Testis (tissue), 3 donors: ENCODE measurements around the gene PRKCG. TPM values are rescaled to one million over a fixed set of nuclear protein-coding genes. Genes with fewer than 3 reads are reported as not detected.

Experiments used
- DNase-seq: peaks from one replicate; pipeline ENCODE4 v3.0.0-alpha.2; 2019
- H3K27ac ChIP-seq, 2 donors: fragments of 200-600 bp; sonication (generic); one replicate each; pipeline ENCODE4 v1.5.1; 2019
- H3K27me3 ChIP-seq: fragments of 200-600 bp; sonication (generic); one replicate; pipeline ENCODE4 v1.5.1; 2019
- H3K36me3 ChIP-seq: fragments of 200-600 bp; sonication (generic); one replicate; pipeline ENCODE4 v1.5.1; 2017; ENCODE audit warnings: low read depth; ENCODE audit errors: missing control alignments
- H3K4me1 ChIP-seq: fragments of 200-600 bp; sonication (generic); one replicate; pipeline ENCODE4 v1.5.1; 2019
- H3K4me3 ChIP-seq, 2 donors: fragments of 200-600 bp; sonication (generic); one replicate each; pipeline ENCODE4 v1.5.1; 2017 to 2019
- H3K9me3 ChIP-seq: fragments of 200-600 bp; sonication (generic); one replicate; pipeline ENCODE4 v1.5.1; 2017
- CTCF ChIP-seq, 3 experiments: fragments of 450-650 bp in 2 of 3; fragments of 200-600 bp in 1 of 3; sonication (generic) in 1 of 3; IDR thresholded peaks; one replicate each; pipeline ENCODE4 v1.5.1; 2016 to 2019; ENCODE audit warnings: antibody characterized with exemption in 3 of 3, mild to moderate bottlenecking in 2 of 3, moderate library complexity in 1 of 3
- POLR2A ChIP-seq: fragments of 450-650 bp; IDR thresholded peaks from one replicate; pipeline ENCODE4 v1.6.1; 2017; ENCODE audit warnings: antibody characterized with exemption, mild to moderate bottlenecking, moderate library complexity
- WGBS, 2 donors: methylation state at CpG; one replicate each; pipeline ENCODE4 v1.1.5; 2018; 5-methylcytosine and 5-hydroxymethylcytosine counted together
- intact Hi-C: fragments of 100-400 bp; cut with DNase I; formaldehyde crosslinking; loops from one replicate; pipeline ENCODE4 v1.15.1; 2023; ENCODE audit warnings: low total_unique reads
- polyA plus RNA-seq: library from polyadenylated mRNA; stranded (reverse); fragments of 350-450 nt; fragmentation: Illumina TruSeq; extraction: RNeasy Lipid Tissue Mini Kit (QIAGEN cat#74804); gene quantifications from one replicate; pipeline ENCODE4 v1.2.3, GENCODE V29; 2014; ENCODE audit warnings: low read depth, low replicate concordance; ENCODE audit not compliant: insufficient read depth
- total RNA-seq, 2 donors: library from RNA; depleted of rRNA; stranded (reverse); fragments of >200 nt; gene quantifications; one replicate each; pipeline ENCODE4 v1.2.3, GENCODE V29; 2016

The PRKCG gene
- total and polyA plus RNA-seq, 3 donors from 2014 or later = 3.7 to 10.6 (median 4.3) TPM

- Histone ChIP-seq H3K27ac (no peak overlapping the region), H3K9me3 (no peaks in the 10 kb centered on the region), H3K4me3 (no peak overlapping the region), H3K36me3 (no peaks in the 10 kb centered on the region), H3K27me3 (no peaks in the 10 kb centered on the region), H3K4me1 (peaks cover 8% of the 10 kb centered on the region)
- intact Hi-C loops = no loop called here
- DNase-seq = no peak
- WGBS, 2 donors = 52% methylated on average over 3 of the region's 3 CpGs
- no peak for TF ChIP-seq CTCF (IDR thresholded peaks at IDR 0.05)
- no peak for TF ChIP-seq POLR2A
These were observed 22.9 kb downstream of the PRKCG start for GRCh38 chr19:53904909-53905308.

- no peak overlapping the region for H3K27ac ChIP-seq
- no peak for DNase-seq
- intact Hi-C loops = no loop called here
- no peaks in the 10 kb centered on the region for H3K27me3 ChIP-seq
- H3K4me3 ChIP-seq = no peak overlapping the region
- H3K9me3 ChIP-seq = no peaks in the 10 kb centered on the region
- H3K4me1 ChIP-seq = peaks cover 8% of the 10 kb centered on the region
- 67 to 73% methylated on average over 1 of the region's 1 CpG for WGBS, 2 donors
- TF ChIP-seq POLR2A (no peak), CTCF (IDR thresholded peaks at IDR 0.05) (no peak)
- no peaks in the 10 kb centered on the region for H3K36me3 ChIP-seq
These were observed 23.8 kb downstream of the PRKCG start for GRCh38 chr19:53905787-53906186.

- WGBS, 2 donors = 11 to 13% methylated on average over 36 to 48 of the region's 48 CpGs
- DNase-seq = peak; percentile 50
- TF ChIP-seq CTCF (IDR thresholded peaks at IDR 0.05) = peak; percentile 37 to 88 (median 56)
- TF ChIP-seq POLR2A = no peak
- no peaks in the 10 kb centered on the region for H3K36me3 ChIP-seq
- intact Hi-C loops = no loop called here
- no peak overlapping the region for H3K4me3 ChIP-seq
- no peak overlapping the region for H3K27ac ChIP-seq
- H3K27me3 ChIP-seq = no peaks in the 10 kb centered on the region
- peaks cover 8% of the 10 kb centered on the region for H3K4me1 ChIP-seq
- H3K9me3 ChIP-seq = no peaks in the 10 kb centered on the region
These were observed 24.5 kb downstream of the PRKCG start for GRCh38 chr19:53906211-53907192.

GRCh38 chr19:53907193-53907581 lies 25.2 kb downstream of the PRKCG start:
- no peak for TF ChIP-seq POLR2A
- TF ChIP-seq CTCF (IDR thresholded peaks at IDR 0.05) = no peak
- H3K4me1 ChIP-seq = peaks cover 8% of the 10 kb centered on the region
- H3K27ac ChIP-seq = no peak overlapping the region
- H3K36me3 ChIP-seq = no peaks in the 10 kb centered on the region
- H3K9me3 ChIP-seq = no peaks in the 10 kb centered on the region
- H3K27me3 ChIP-seq = no peaks in the 10 kb centered on the region
- intact Hi-C loops = no loop called here
- 20 to 21% methylated on average over 14 of the region's 14 CpGs for WGBS, 2 donors
- DNase-seq = no peak
- H3K4me3 ChIP-seq = no peak overlapping the region
